ENCODE measurements around the gene OR2L2.

The OR2L2 gene

GRCh38 chr1:248029770-248030169 lies at the start of gene OR2L2:
TSS of gene OR2L2 (plus strand) at chr1:248030070. CDS start at chr1:248038268, 8,198 bp downstream.
- DNase-seq (ENCODE audit: low read depth) = no peak
- no peak for TF ChIP-seq CTCF (conservative IDR thresholded peaks at IDR 0.05; ENCODE audit: low read depth, low read length)
- no peak within 1 kb of the TSS for H3K4me3 ChIP-seq (ENCODE audit: low read length)

- no peak for TF ChIP-seq CTCF (conservative IDR thresholded peaks at IDR 0.05; ENCODE audit: low read depth, low read length)
- no peak for DNase-seq (ENCODE audit: low read depth)
- H3K4me3 ChIP-seq (ENCODE audit: low read length) = no peak overlapping the region
These were observed 36.9 kb upstream of the OR2L2 start for GRCh38 chr1:247992986-247993385.

- TF ChIP-seq CTCF (conservative IDR thresholded peaks at IDR 0.05; ENCODE audit: low read depth, low read length) = no peak
- DNase-seq (ENCODE audit: low read depth) = no peak
- no peak overlapping the region for H3K4me3 ChIP-seq (ENCODE audit: low read length)
These were observed 31.1 kb upstream of the OR2L2 start for GRCh38 chr1:247998811-247999210.

GRCh38 chr1:248000169-248000568 lies 29.7 kb upstream of the OR2L2 start:
- no peak overlapping the region for H3K4me3 ChIP-seq (ENCODE audit: low read length)
- TF ChIP-seq CTCF (conservative IDR thresholded peaks at IDR 0.05; ENCODE audit: low read depth, low read length) = no peak
- no peak for DNase-seq (ENCODE audit: low read depth)

- TF ChIP-seq CTCF (conservative IDR thresholded peaks at IDR 0.05; ENCODE audit: low read depth, low read length) = no peak
- no peak overlapping the region for H3K4me3 ChIP-seq (ENCODE audit: low read length)
- DNase-seq (ENCODE audit: low read depth) = no peak
These were observed 22.1 kb upstream of the OR2L2 start for GRCh38 chr1:248007778-248008177.

- TF ChIP-seq CTCF (conservative IDR thresholded peaks at IDR 0.05; ENCODE audit: low read depth, low read length) = no peak
- no peak for DNase-seq (ENCODE audit: low read depth)
- no peak overlapping the region for H3K4me3 ChIP-seq (ENCODE audit: low read length)
These were observed 20.2 kb upstream of the OR2L2 start for GRCh38 chr1:248009681-248010080.

- no peak within 1 kb of the TSS for H3K4me3 ChIP-seq (ENCODE audit: low read length)
- DNase-seq (ENCODE audit: low read depth) = no peak
- TF ChIP-seq CTCF (conservative IDR thresholded peaks at IDR 0.05; ENCODE audit: low read depth, low read length) = no peak
These were observed 16.6 kb upstream of the OR2L2 start, which contains the start of gene OR2L5 for GRCh38 chr1:248013229-248013710. TSS of gene OR2L5 (plus strand) at chr1:248013660. CDS start at chr1:248021948, 8,288 bp downstream.

Measured in retinal pigment epithelial cell (primary cell).